M059J (cell line): Measurements from ENCODE around the gene LCA5L. TPM values are rescaled to one million over a fixed set of nuclear protein-coding genes. Genes with fewer than 3 reads are reported as not detected.

Source experiments
- total RNA-seq: library from RNA; depleted of rRNA; stranded (reverse); fragments of >200 nt; shearing (Covaris generic); gene quantifications from 2 replicates; pipeline ENCODE4 v1.2.3, GENCODE V29; 2014; rRNA removed

The LCA5L gene
- total RNA-seq, 1 experiment from 2014 or later = 1.8 TPM

Other genes with a start within 250 kb of the LCA5L start
- 27.8 and 39.5 TPM in 2 replicates for gene BRWD1, start 132.1 kb downstream of the LCA5L start, total RNA-seq
- 501 and 579 TPM in 2 replicates for gene HMGN1, start 96.7 kb downstream of the LCA5L start, total RNA-seq
- gene SH3BGR, start 6.2 kb upstream of the LCA5L start, total RNA-seq = 2.9 and 3.2 TPM in 2 replicates
- 1.3 and 1.8 TPM in 2 replicates for gene B3GALT5, start 167.2 kb upstream of the LCA5L start, total RNA-seq